Fibroblast of lung (primary cell): ENCODE data around the gene SAXO1.

Source experiments
- CTCF ChIP-seq, 2 donors: IDR thresholded peaks in 1 of 2; conservative IDR thresholded peaks in 1 of 2; 1 replicate in 1 of 2; 2 replicates in 1 of 2; pipeline ENCODE4 v1.5.1; 2011 to 2012; ENCODE audit warnings: low read length in 2 of 2, control low read depth in 1 of 2, inconsistent platforms in 1 of 2, low read depth in 1 of 2, mild to moderate bottlenecking in 1 of 2
- EZH2 ChIP-seq: IDR thresholded peaks from 2 replicates; pipeline ENCODE4 v1.5.1; 2012; ENCODE audit warnings: low read length, control low read depth, mild to moderate bottlenecking; ENCODE audit errors: missing control alignments

GRCh38 chr9:18942801-18943200 is 90.2 kb downstream of the SAXO1 start:
- no peak for TF ChIP-seq CTCF (conservative IDR thresholded peaks at IDR 0.05 in 1 of 2, IDR thresholded peaks at IDR 0.05 in 1 of 2; ENCODE audit: low read depth in 1 of 2, low read length in 2 of 2)
- no peak for TF ChIP-seq EZH2
